Endothelial cell of umbilical vein (primary cell): ENCODE data around the gene CHML. TPM values are rescaled to one million over a fixed set of nuclear protein-coding genes. Genes with fewer than 3 reads are reported as not detected.

Experiments
- BruUV-seq: library from RNA; stranded (reverse); fragments of 400-500 nt; replicated peaks from 2 replicates; lab custom pipeline; 2021; lab: Mats Ljungman, UMichigan
- CTCF ChIA-PET: fragments of 300-600, 350-600 bp; sonication (Branson Sonifier 250); formaldehyde crosslinking; loops from one replicate; lab custom pipeline; 2021; ENCODE audit warnings: antibody characterized with exemption, inconsistent platforms; lab: Charles Lee
- POLR2A ChIA-PET: fragments of 300-600, 350-600 bp; sonication (Branson Sonifier 250); formaldehyde crosslinking; loops from one replicate; lab custom pipeline; 2021; ENCODE audit warnings: antibody characterized with exemption, inconsistent platforms; lab: Charles Lee
- DNase-seq: peaks from one replicate; pipeline ENCODE4 v3.0.0-alpha.2; 2011; ENCODE audit warnings: low read depth, low spot score
- FAIRE-seq: peaks from 2 replicates; lab custom pipeline; 2011; peaks lifted over from hg19 to GRCh38; lab: Jason Lieb, UNC
- H2AFZ ChIP-seq: 2 replicates; pipeline ENCODE4 v1.6.0; 2012; ENCODE audit warnings: low read depth, low read length, control low read depth, inconsistent platforms
- H3K27ac ChIP-seq: 2 replicates; pipeline ENCODE4 v1.5.1; 2011; ENCODE audit warnings: low read depth, mild to moderate bottlenecking, control low read depth, low read length, moderate library complexity; ENCODE audit not compliant: insufficient read depth
- H3K27me3 ChIP-seq, 2 experiments: 2 replicates each; pipeline versions ENCODE4 v1.6.0 to v1.6.1; 2011; ENCODE audit warnings: low read length in 2 of 2, mixed read lengths in 1 of 2; ENCODE audit not compliant: control insufficient read depth in 2 of 2, insufficient read depth in 2 of 2
- H3K36me3 ChIP-seq, 2 experiments: 2 replicates in 1 of 2; 3 replicates in 1 of 2; pipeline ENCODE4 v1.5.1; 2011; ENCODE audit warnings: low read length in 2 of 2, mild to moderate bottlenecking in 1 of 2, moderate library complexity in 1 of 2; ENCODE audit not compliant: control insufficient read depth in 2 of 2, insufficient read depth in 2 of 2; ENCODE audit errors: extremely low read depth in 1 of 2
- H3K4me1 ChIP-seq: 3 replicates; pipeline ENCODE4 v1.5.1; 2011; ENCODE audit warnings: mild to moderate bottlenecking, low read length; ENCODE audit not compliant: control insufficient read depth, insufficient read depth; ENCODE audit errors: extremely low read depth
- H3K4me2 ChIP-seq: 2 replicates; pipeline ENCODE4 v1.6.1; 2011; ENCODE audit warnings: low read length, control low read depth, mixed read lengths; ENCODE audit not compliant: insufficient read depth
- H3K4me3 ChIP-seq, 3 experiments: fragments of 200-600 bp in 1 of 3; sonication (generic), shearing (Covaris generic) in 1 of 3; replicated peaks in 1 of 3; 2 replicates each; pipeline ENCODE4 v1.5.1; 2011 to 2016; ENCODE audit warnings: control low read depth in 3 of 3, low read length in 3 of 3, mild to moderate bottlenecking in 2 of 3, inconsistent platforms in 1 of 3, low read depth in 1 of 3, moderate library complexity in 1 of 3; ENCODE audit not compliant: insufficient read depth in 1 of 3
- H3K79me2 ChIP-seq: 2 replicates; pipeline ENCODE4 v1.6.0; 2012; ENCODE audit warnings: low read length, inconsistent platforms; ENCODE audit not compliant: control insufficient read depth, insufficient read depth
- H3K9ac ChIP-seq: replicated peaks from 2 replicates; pipeline ENCODE3; 2011; ENCODE audit warnings: low read length, control low read depth; ENCODE audit not compliant: insufficient read depth; ENCODE audit errors: extremely low read depth
- H3K9me1 ChIP-seq: replicated peaks from 3 replicates; pipeline ENCODE4 v1.6.0; 2011; ENCODE audit warnings: mild to moderate bottlenecking, low read length; ENCODE audit not compliant: control insufficient read depth, insufficient read depth; ENCODE audit errors: extremely low read depth
- H3K9me3 ChIP-seq: replicated peaks from 2 replicates; pipeline ENCODE4 v1.5.1; 2012; ENCODE audit warnings: low read length, inconsistent platforms; ENCODE audit not compliant: control insufficient read depth, insufficient read depth
- H4K20me1 ChIP-seq: replicated peaks from 2 replicates; pipeline ENCODE3; 2011; ENCODE audit warnings: mild to moderate bottlenecking, low read length; ENCODE audit not compliant: control insufficient read depth, insufficient read depth; ENCODE audit errors: extremely low read depth
- FOS ChIP-seq: IDR thresholded peaks from 2 replicates; pipeline ENCODE4 v1.6.1; 2011; ENCODE audit warnings: mild to moderate bottlenecking, low read length, moderate library complexity, borderline replicate concordance; ENCODE audit not compliant: insufficient read depth
- GATA2 ChIP-seq: IDR thresholded peaks from 2 replicates; pipeline ENCODE4 v1.7.0; 2011; ENCODE audit warnings: low read depth, mild to moderate bottlenecking, moderate library complexity, mixed read lengths, low read length; ENCODE audit not compliant: insufficient read length, insufficient read depth
- JUN ChIP-seq: IDR thresholded peaks from 2 replicates; pipeline ENCODE4 v1.6.1; 2011; ENCODE audit warnings: borderline replicate concordance, low read depth; ENCODE audit not compliant: insufficient read length, insufficient read depth
- POLR2A ChIP-seq: IDR thresholded peaks from 2 replicates; pipeline ENCODE4 v1.6.1; 2012; ENCODE audit warnings: low read depth, mild to moderate bottlenecking, control low read depth, low read length
- POLR2AphosphoS5 ChIP-seq: IDR thresholded peaks from 2 replicates; pipeline ENCODE4 v1.6.1; 2012; ENCODE audit warnings: low read depth, mild to moderate bottlenecking, control low read depth, low read length, moderate library complexity; ENCODE audit not compliant: insufficient read depth
- dilution Hi-C: fragments of 300-500 bp; cut with MboI; formaldehyde crosslinking; loops from one replicate; pipeline ENCODE4 v1.15.0; 2019; ENCODE audit warnings: low sequenced_read_pairs; ENCODE audit not compliant: extremely low pct_ligation_motif_present
- intact Hi-C: fragments of 100-400 bp; cut with micrococcal nuclease; formaldehyde crosslinking; loops from one replicate; pipeline ENCODE4 v1.10.0; 2022
- polyA plus RNA-seq, 4 experiments: library from polyadenylated mRNA; depleted of rRNA in 3 of 4; stranded (reverse) in 3 of 4; unstranded in 1 of 4; fragments of >200 nt; gene quantifications; 2 replicates each; pipeline versions ENCODE4 v1.2.1 to v1.2.3, GENCODE V29; 2011 to 2012; ENCODE audit warnings: missing spikeins in 1 of 4
- total RNA-seq: library from RNA; stranded (reverse); gene quantifications from 2 replicates; pipeline ENCODE4 v1.2.3, GENCODE V29; 2021
- TF ChIP-seq, protein P1 (sequence below): IDR thresholded peaks from 2 replicates; pipeline ENCODE4 v1.6.1; 2011; ENCODE audit not compliant: insufficient read depth, insufficient read length
- TF ChIP-seq, protein P2 (sequence below), 2 donors: IDR thresholded peaks; 1 replicate in 1 of 2; 2 replicates in 1 of 2; pipeline ENCODE4 v1.5.1; 2011; ENCODE audit warnings: low read length in 2 of 2, mild to moderate bottlenecking in 2 of 2, moderate library complexity in 2 of 2, control low read depth in 1 of 2, inconsistent platforms in 1 of 2, low read depth in 1 of 2; ENCODE audit not compliant: insufficient read depth in 1 of 2; ENCODE audit errors: extremely low read depth in 1 of 2

CHML gene
- total and polyA plus RNA-seq, 2 donors (not counting 3 experiments of a cell fraction or from before 2014, with no cell fraction given), result 3.3 to 22.3 TPM

DNA sequence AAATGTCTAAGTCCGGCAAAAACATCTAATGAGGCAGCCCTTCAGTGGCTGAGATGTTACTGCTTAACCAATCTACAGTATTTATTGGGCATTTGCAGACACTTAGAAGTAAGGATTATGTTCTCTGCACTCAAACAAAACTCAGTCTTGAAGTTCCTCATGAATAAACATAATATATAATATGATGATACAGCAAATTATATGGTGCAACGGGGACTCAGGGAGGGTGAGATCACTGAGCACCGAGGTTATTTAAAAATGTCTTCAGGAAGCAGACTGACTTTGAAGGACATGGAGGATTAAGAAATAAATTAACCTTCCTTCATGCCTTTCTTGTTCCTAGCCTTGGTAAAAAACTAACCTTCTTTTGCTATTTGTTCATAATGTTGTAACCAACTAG lies 39.8 kb upstream of the CHML start:
- no peak overlapping the region for H2AFZ ChIP-seq
- H3K4me3 ChIP-seq, result no peak overlapping the region
- H3K9ac ChIP-seq, result no peak overlapping the region
- FAIRE-seq (no peak), DNase-seq (no peak)
- dilution Hi-C loops (no loop called here), intact Hi-C loops (no loop called here)
- H3K9me3 ChIP-seq, result no peaks in the 10 kb centered on the region
- H3K4me1 ChIP-seq, result no peaks in the 10 kb centered on the region
- H3K9me1 ChIP-seq, result no peaks in the 10 kb centered on the region
- no peaks in the 10 kb centered on the region for H3K36me3 ChIP-seq
- BruUV-seq, result no TSS peak
- H3K27ac ChIP-seq, result no peak overlapping the region
- no peaks in the 10 kb centered on the region for H4K20me1 ChIP-seq
- POLR2A ChIA-PET, result no interaction called here
- no peak for TF ChIP-seq POLR2AphosphoS5
- no peak for TF ChIP-seq FOS
- TF ChIP-seq JUN, result no peak
- TF ChIP-seq, protein P1, sequence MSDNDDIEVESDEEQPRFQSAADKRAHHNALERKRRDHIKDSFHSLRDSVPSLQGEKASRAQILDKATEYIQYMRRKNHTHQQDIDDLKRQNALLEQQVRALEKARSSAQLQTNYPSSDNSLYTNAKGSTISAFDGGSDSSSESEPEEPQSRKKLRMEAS, result no peak
- TF ChIP-seq POLR2A, result no peak
- no peak for TF ChIP-seq GATA2
- TF ChIP-seq, protein P2, sequence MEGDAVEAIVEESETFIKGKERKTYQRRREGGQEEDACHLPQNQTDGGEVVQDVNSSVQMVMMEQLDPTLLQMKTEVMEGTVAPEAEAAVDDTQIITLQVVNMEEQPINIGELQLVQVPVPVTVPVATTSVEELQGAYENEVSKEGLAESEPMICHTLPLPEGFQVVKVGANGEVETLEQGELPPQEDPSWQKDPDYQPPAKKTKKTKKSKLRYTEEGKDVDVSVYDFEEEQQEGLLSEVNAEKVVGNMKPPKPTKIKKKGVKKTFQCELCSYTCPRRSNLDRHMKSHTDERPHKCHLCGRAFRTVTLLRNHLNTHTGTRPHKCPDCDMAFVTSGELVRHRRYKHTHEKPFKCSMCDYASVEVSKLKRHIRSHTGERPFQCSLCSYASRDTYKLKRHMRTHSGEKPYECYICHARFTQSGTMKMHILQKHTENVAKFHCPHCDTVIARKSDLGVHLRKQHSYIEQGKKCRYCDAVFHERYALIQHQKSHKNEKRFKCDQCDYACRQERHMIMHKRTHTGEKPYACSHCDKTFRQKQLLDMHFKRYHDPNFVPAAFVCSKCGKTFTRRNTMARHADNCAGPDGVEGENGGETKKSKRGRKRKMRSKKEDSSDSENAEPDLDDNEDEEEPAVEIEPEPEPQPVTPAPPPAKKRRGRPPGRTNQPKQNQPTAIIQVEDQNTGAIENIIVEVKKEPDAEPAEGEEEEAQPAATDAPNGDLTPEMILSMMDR (IDR thresholded peaks at IDR 0.05; ENCODE audit: extremely low read depth in 1 of 2, insufficient read depth in 1 of 2, low read depth in 1 of 2, low read length in 2 of 2), result no peak
- H3K4me2 ChIP-seq, result no peak overlapping the region
- CTCF ChIA-PET, result interaction anchor here (1.4 kb wide), 1 partner anchor 9 kb away, joined by 3 read pairs; no protein-coding TSS in a partner anchor
- no peaks in the 10 kb centered on the region for H3K27me3 ChIP-seq
- no peaks in the 10 kb centered on the region for H3K79me2 ChIP-seq
